ENCODE measurements around the gene DDR2. TPM values are rescaled to one million over a fixed set of nuclear protein-coding genes. Genes with fewer than 3 reads are reported as not detected.
A peak's percentile ranks its signal among the peaks of the same experiment; 100 is the strongest.
"Not testable (repeated sequence)": the region's sequence is repeated elsewhere in the genome, so short reads cannot be mapped to it uniquely, and the experiment has no call there.

The DDR2 gene
- total and polyA plus RNA-seq, 8 donors, result 1.4 to 14.6 (median 3.3) TPM

GRCh38 chr1:162726555-162726954 lies 94.3 kb downstream of the DDR2 start:
- no peaks in the 10 kb centered on the region for H3K4me1 ChIP-seq
- intact Hi-C loops (cut with DNase I), result no loop called here
- no peak overlapping the region for H3K27ac ChIP-seq
- H3K27me3 ChIP-seq, result no peaks in the 10 kb centered on the region
- no peaks in the 10 kb centered on the region for H3K36me3 ChIP-seq
- H3K4me3 ChIP-seq, result no peak overlapping the region
- peak in 2 of 4 donors; percentile 19 to 31 for ATAC-seq
- no peak for FAIRE-seq
- no peaks in the 10 kb centered on the region for H3K9me3 ChIP-seq
- 80 to 93% methylated on average over 3 of the region's 3 CpGs for WGBS, 2 donors
- no peak for DNase-seq
- no peak for TF ChIP-seq CTCF (IDR thresholded peaks at IDR 0.05)

- ATAC-seq; H3K4me3 ChIP-seq; H3K27me3 ChIP-seq; FAIRE-seq; DNase-seq; H3K4me1 ChIP-seq; H3K27ac ChIP-seq; intact Hi-C loops (cut with DNase I); H3K36me3 ChIP-seq; H3K9me3 ChIP-seq: not testable (repeated sequence)
- no CpG with 5 or more reads among the region's 1 CpG for WGBS, 2 donors
Measured at GRCh38 chr1:162727493-162727892, 95.2 kb downstream of the DDR2 start.

- ATAC-seq (no peak), FAIRE-seq (no peak), DNase-seq (no peak)
- no peaks in the 10 kb centered on the region for H3K27me3 ChIP-seq
- no peak overlapping the region for H3K27ac ChIP-seq
- H3K4me1 ChIP-seq, result peaks cover 6 to 15% (median 11%) of the 10 kb centered on the region in 3 donors
- no peak for TF ChIP-seq CTCF (IDR thresholded peaks at IDR 0.05)
- H3K4me3 ChIP-seq, result no peak overlapping the region
- intact Hi-C loops (cut with DNase I), result no loop called here
- no peaks in the 10 kb centered on the region for H3K36me3 ChIP-seq
- 84 to 90% methylated on average over 2 of the region's 2 CpGs for WGBS, 2 donors
- no peaks in the 10 kb centered on the region for H3K9me3 ChIP-seq
Measured at GRCh38 chr1:162728573-162728972, 96.3 kb downstream of the DDR2 start.

- WGBS, 2 donors, result no CpG with 5 or more reads among the region's 1 CpG
- H3K27me3 ChIP-seq; H3K36me3 ChIP-seq; DNase-seq; intact Hi-C loops (cut with DNase I); H3K27ac ChIP-seq; H3K4me3 ChIP-seq; FAIRE-seq; H3K9me3 ChIP-seq; ATAC-seq: not testable (repeated sequence)
- H3K4me1 ChIP-seq, result peaks cover 6 to 15% (median 13%) of the 10 kb centered on the region in 3 donors
Measured at GRCh38 chr1:162729195-162729774, 97.0 kb downstream of the DDR2 start.

GRCh38 chr1:162732094-162732493 lies 99.8 kb downstream of the DDR2 start:
- Histone ChIP-seq H3K27ac (peak overlapping the region; percentile 63 to 78 (median 76)), H3K4me3 (no peak overlapping the region), H3K9me3 (no peaks in the 10 kb centered on the region), H3K36me3 (no peaks in the 10 kb centered on the region), H3K4me1 (peaks cover 6 to 15% (median 13%) of the 10 kb centered on the region in 3 donors), H3K27me3 (no peaks in the 10 kb centered on the region)
- ATAC-seq (peak in 3 of 4 donors; percentile 6 to 31 (median 21)), DNase-seq (no peak), FAIRE-seq (no peak)
- no peak for TF ChIP-seq CTCF (IDR thresholded peaks at IDR 0.05)
- intact Hi-C loops (cut with DNase I), result no loop called here

GRCh38 chr1:162732566-162733335 lies 100.5 kb downstream of the DDR2 start:
- no peak for TF ChIP-seq CTCF (IDR thresholded peaks at IDR 0.05)
- Histone ChIP-seq H3K9me3 (no peaks in the 10 kb centered on the region), H3K27me3 (no peaks in the 10 kb centered on the region), H3K4me3 (no peak overlapping the region), H3K36me3 (no peaks in the 10 kb centered on the region), H3K4me1 (peaks cover 6 to 15% (median 13%) of the 10 kb centered on the region in 3 donors), H3K27ac (peak overlapping the region; percentile 63 to 78 (median 76))
- peak; percentile 63 to 87 (median 73) for DNase-seq
- intact Hi-C loops (cut with DNase I), result no loop called here
- FAIRE-seq, result no peak
- ATAC-seq, result peak; percentile 96 to 99 (median 98)
- 32 to 40% methylated on average over 8 of the region's 8 CpGs for WGBS, 2 donors

Measured in pancreas (tissue), 10 donors.